ENCODE measurements around the gene AADAC.

GRCh38 chr3:151792411-151792810 lies 21.5 kb upstream of the AADAC start:
- TF ChIP-seq POLR2A (IDR thresholded peaks at IDR 0.05; ENCODE audit: low read length) (no peak), GATA1 (IDR thresholded peaks at IDR 0.05; ENCODE audit: low read depth, low read length) (no peak)
